ENCODE data around the gene CD300E. TPM values are rescaled to one million over a fixed set of nuclear protein-coding genes. Genes with fewer than 3 reads are reported as not detected.

Gene CD300E
- total RNA-seq, 1 experiment from 2014 or later = not detected

- no peaks in the 10 kb centered on the region for H3K4me1 ChIP-seq (ENCODE audit: insufficient read depth, low read length, poor library complexity, severe bottlenecking)
- TF ChIP-seq CTCF (conservative IDR thresholded peaks at IDR 0.05; ENCODE audit: low read depth, low read length) = no peak
- TF ChIP-seq EZH2 (IDR thresholded peaks at IDR 0.05; ENCODE audit: borderline replicate concordance, low read depth, low read length, poor library complexity, severe bottlenecking) = no peak
- H3K4me3 ChIP-seq (ENCODE audit: low read depth, low read length, poor library complexity, severe bottlenecking) = no peak overlapping the region
- no peaks in the 10 kb centered on the region for H3K9me3 ChIP-seq (ENCODE audit: low read depth, low read length, poor library complexity, severe bottlenecking)
- intact Hi-C loops (cut with micrococcal nuclease; ENCODE audit: unreplicated experiment) = no loop called here
- H3K27ac ChIP-seq (ENCODE audit: low read depth, low read length, poor library complexity, severe bottlenecking) = no peak overlapping the region
- CTCF ChIA-PET = no interaction called here
- no peaks in the 10 kb centered on the region for H3K36me3 ChIP-seq (ENCODE audit: insufficient read depth, low read length, poor library complexity, severe bottlenecking)
- no TSS peak for BruUV-seq (replicated peaks)
- DNase-seq (ENCODE audit: low spot score) = no peak
- H3K27me3 ChIP-seq (replicated peaks; ENCODE audit: insufficient read depth, low read depth, low read length, poor library complexity) = peaks cover 18% of the 10 kb centered on the region
- POLR2A ChIA-PET (ENCODE audit: low non-redundant PET) = no interaction called here
Observed at GRCh38 chr17:74642556-74642955, 19.0 kb upstream of the CD300E start.

- DNase-seq (ENCODE audit: low spot score) = no peak
- Histone ChIP-seq H3K4me1 (ENCODE audit: insufficient read depth, low read length, poor library complexity, severe bottlenecking) (no peaks in the 10 kb centered on the region), H3K4me3 (ENCODE audit: low read depth, low read length, poor library complexity, severe bottlenecking) (no peak overlapping the region), H3K9me3 (ENCODE audit: low read depth, low read length, poor library complexity, severe bottlenecking) (no peaks in the 10 kb centered on the region), H3K36me3 (ENCODE audit: insufficient read depth, low read length, poor library complexity, severe bottlenecking) (no peaks in the 10 kb centered on the region), H3K27me3 (replicated peaks; ENCODE audit: insufficient read depth, low read depth, low read length, poor library complexity) (peaks cover 16% of the 10 kb centered on the region), H3K27ac (ENCODE audit: low read depth, low read length, poor library complexity, severe bottlenecking) (no peak overlapping the region)
- intact Hi-C loops (cut with micrococcal nuclease; ENCODE audit: unreplicated experiment) = no loop called here
- no TSS peak for BruUV-seq (replicated peaks)
- CTCF ChIA-PET = no interaction called here
- POLR2A ChIA-PET (ENCODE audit: low non-redundant PET) = no interaction called here
- TF ChIP-seq CTCF (conservative IDR thresholded peaks at IDR 0.05; ENCODE audit: low read depth, low read length) (no peak), EZH2 (IDR thresholded peaks at IDR 0.05; ENCODE audit: borderline replicate concordance, low read depth, low read length, poor library complexity, severe bottlenecking) (no peak)
Observed at GRCh38 chr17:74641958-74642298, 18.4 kb upstream of the CD300E start.

GRCh38 chr17:74641224-74641957, 17.9 kb upstream of the CD300E start:
- Histone ChIP-seq H3K36me3 (ENCODE audit: insufficient read depth, low read length, poor library complexity, severe bottlenecking) (no peaks in the 10 kb centered on the region), H3K4me1 (ENCODE audit: insufficient read depth, low read length, poor library complexity, severe bottlenecking) (no peaks in the 10 kb centered on the region), H3K27me3 (replicated peaks; ENCODE audit: insufficient read depth, low read depth, low read length, poor library complexity) (peaks cover 16% of the 10 kb centered on the region), H3K9me3 (ENCODE audit: low read depth, low read length, poor library complexity, severe bottlenecking) (no peaks in the 10 kb centered on the region), H3K27ac (ENCODE audit: low read depth, low read length, poor library complexity, severe bottlenecking) (no peak overlapping the region), H3K4me3 (ENCODE audit: low read depth, low read length, poor library complexity, severe bottlenecking) (no peak overlapping the region)
- no peak for TF ChIP-seq EZH2 (IDR thresholded peaks at IDR 0.05; ENCODE audit: borderline replicate concordance, low read depth, low read length, poor library complexity, severe bottlenecking)
- TF ChIP-seq CTCF (conservative IDR thresholded peaks at IDR 0.05; ENCODE audit: low read depth, low read length) = no peak
- DNase-seq (ENCODE audit: low spot score) = no peak
- ChIA-PET POLR2A (ENCODE audit: low non-redundant PET) (no interaction called here), CTCF (no interaction called here)
- no TSS peak for BruUV-seq (replicated peaks)
- intact Hi-C loops (cut with micrococcal nuclease; ENCODE audit: unreplicated experiment) = no loop called here

All from A673 (cell line).